CD1c-positive myeloid dendritic cell (primary cell): ENCODE data around the gene GRK2.

ENCODE experiments used
- DNase-seq: peaks from one replicate; pipeline ENCODE4 v3.0.0-alpha.2; 2016; ENCODE audit errors: extremely low spot score

GRK2 gene

DNA sequence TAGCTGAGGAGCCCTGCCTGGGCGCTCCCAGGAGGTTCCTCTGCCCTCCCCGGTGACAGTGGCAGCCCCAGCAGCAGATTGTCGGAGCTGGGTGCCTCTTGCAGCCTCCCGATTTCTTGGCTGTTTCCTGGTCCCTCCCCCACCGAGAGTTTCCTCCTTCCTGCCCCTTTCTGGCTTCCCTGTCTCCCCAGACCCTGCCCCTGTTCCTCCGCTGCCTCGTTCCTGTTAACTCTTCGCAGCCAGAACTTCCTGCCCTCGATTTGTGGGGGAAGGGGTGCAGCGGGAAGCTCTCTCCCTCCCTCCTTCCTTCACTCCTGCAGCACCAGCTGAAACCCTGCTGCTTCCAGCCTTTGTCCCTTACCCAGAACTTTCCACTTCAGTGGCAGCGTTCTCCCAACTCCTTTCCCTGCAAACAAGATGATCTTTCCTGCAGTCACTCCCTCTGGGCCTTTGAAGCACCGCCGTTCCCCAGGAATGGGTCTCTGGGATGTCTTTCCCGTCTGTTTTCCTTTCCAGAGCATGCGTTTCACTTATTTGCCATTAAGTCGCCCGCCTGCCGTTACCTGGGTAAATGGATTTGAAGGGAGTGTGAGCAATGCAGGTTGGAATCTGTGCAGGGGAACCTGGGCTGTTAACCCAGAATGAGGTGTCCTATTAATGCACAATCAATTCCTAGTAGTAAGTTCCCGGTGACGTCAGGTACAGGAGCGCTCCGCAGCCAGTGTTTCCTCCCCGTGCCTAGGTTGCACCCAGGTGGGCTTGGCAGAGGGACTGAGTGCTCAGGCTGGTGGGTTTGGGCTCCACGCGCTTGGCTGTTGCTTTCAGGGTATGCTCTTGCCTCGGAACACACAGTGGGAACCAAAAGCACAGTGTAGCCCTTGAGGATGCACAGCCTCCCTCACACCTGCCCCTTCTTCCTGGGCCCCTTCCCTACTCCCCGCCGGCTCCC is 4.3 kb downstream of the GRK2 start:
- DNase-seq: peak; percentile 60

DNA sequence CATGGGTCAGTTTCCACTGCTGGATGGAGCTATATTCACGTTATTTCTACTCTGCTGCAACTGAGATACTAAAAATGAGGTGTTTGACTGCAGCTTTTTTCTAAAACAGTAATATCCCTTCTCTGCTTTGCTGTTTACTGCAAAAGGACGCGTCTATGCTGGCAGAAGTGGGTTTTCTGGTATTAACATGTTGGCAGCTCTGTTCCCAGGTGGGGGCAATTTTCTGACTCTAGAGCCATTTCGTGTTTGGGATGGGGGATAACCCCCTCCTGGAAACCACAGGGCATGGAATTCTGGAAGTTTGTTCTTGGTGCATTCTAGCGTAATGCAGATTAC is 4.9 kb downstream of the GRK2 start:
- no peak for DNase-seq

DNA sequence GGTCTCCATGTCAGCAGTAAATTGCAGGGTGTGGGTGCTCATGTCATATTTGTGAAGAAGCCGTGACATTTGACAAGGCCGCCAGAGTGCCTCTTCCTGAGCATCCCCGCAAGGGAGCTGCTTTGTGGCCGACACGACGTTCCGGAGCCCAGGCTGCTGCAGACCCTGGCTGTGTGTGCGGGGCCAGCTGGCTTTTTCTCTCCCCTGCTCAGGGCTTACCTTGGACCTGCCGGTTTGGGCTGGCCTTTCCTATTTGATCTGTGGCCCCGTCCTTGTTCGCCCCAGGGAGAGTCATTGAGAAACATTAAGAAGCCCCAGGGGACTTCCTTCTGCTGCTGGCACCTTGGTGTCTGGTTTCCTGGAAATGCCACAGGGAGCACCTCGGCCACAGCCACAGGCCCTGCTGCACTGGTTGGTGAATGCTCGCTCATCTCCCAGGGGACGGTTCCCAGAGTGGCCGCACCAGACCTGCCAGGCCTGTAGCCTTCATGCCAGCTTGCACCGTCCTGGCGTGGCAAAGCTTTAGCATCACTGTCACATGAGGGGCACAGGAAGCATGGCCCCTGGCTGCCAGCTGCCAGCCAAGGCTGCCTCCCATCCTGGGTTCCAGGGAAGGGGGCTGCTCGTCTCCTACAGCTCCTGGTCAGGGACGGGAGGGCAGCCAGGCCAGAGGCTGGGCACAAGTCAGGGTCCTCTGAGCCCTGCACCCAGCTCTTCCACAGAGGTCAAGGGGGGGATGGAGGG is 5.4 kb downstream of the GRK2 start:
- DNase-seq: peak; percentile 41

DNA sequence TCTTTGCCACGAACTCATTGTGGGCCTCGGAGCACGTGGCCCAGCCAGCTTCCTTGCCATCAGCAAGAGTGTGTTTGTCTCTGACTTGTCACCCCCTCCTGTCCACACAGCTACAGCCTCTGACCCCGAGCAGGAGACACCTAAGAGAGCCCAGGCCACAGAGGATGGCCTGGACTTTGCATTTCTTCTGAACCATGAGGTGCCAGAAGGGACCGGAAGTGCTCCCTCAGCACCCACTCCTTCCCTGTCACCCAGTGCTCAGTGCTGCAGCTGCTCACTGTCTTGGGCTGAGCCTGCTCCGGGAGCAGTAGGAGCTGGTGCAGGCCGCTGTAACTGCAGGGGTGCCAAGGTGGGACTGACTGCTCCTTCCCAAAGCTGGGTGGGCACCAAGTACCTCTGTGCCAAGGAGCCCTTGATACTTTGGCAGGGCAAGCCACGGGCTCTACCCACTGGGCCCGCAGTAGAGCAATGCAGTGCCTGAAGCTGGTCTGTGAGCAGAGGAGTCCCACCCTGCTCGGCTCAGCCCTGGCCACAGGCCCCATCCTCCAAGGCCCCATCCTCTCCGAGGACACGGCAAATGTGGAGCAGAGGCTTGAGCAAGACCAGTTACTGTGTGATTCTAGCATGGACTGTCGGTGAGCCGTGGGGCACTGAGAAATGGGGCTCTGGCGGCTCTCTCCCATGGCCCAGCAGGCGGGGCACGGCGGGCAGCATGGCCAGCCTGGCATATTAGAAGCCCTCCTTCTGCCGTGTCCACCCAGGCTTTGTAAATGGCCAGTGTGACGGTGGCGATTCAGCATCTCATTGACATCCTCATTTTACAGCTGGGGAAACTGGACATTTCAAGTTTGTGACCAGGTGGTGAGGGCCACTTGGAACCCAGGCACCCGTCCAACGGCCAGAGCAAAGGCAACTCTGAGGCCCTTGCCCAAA is 6.3 kb downstream of the GRK2 start:
- DNase-seq: peak; percentile 58

DNA sequence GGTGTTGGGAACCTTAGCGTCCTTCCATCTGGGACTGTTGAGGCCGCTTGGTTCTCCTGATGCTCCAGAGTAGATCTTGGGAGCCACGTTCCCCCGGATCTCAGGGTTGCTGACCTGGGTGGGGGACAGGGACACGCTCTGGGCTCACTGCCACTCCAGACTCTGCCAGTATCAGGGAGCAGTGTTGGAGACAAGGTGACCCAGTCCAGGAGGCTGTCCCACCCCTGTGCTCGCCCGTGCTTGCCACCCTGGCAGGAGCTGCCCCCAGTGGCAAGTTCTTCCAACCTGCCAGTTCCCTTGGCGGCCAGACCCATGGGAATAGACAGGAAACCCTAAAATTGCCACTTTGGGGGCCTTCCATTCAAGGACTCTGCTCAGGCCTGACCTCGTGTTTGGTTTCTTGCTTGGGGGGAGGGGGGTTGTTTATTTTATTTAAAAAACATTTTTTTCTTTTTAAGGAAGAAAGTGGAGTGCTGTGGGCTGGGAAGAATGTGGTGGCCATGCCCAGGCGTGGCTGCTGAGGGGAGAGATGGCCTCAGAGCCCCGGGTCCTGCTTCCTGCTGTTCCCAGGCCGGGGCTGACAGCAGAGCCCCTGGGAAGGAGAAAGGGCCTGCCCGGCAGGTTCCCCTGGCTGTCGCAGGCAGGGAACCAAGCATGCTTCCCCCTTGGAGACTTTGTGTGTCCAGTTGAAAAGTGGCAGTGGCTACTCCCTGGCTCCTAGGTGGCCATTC is 7.2 kb downstream of the GRK2 start:
- DNase-seq: no peak

GRCh38 chr11:67274768-67275605 is 8.7 kb downstream of the GRK2 start:
- no peak for DNase-seq

- DNase-seq: no peak
Measured at GRCh38 chr11:67275606-67276409, 9.5 kb downstream of the GRK2 start.

DNA sequence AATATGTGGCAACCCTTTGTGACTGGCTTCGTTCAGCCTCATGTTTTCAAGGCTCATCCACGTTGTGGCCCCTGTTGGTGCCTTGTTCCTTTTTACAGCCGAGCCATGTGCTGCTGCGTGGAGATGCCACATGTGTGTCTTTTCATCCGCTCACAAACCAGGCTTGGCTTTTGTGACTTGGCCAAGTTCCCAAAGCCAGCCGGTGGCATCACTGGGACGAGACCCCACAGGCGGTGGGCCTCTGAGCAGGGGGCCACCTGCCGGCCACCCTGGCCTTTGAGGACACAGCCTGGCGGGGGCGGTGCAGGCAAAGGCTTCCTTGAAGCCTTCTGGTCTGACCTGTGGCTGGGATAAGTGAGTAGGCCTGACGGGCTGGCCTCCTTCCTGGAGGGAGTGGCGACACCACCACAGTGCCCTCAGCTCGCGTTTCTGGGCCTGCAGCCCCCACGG is 10.5 kb downstream of the GRK2 start:
- DNase-seq: peak; percentile 68

DNA sequence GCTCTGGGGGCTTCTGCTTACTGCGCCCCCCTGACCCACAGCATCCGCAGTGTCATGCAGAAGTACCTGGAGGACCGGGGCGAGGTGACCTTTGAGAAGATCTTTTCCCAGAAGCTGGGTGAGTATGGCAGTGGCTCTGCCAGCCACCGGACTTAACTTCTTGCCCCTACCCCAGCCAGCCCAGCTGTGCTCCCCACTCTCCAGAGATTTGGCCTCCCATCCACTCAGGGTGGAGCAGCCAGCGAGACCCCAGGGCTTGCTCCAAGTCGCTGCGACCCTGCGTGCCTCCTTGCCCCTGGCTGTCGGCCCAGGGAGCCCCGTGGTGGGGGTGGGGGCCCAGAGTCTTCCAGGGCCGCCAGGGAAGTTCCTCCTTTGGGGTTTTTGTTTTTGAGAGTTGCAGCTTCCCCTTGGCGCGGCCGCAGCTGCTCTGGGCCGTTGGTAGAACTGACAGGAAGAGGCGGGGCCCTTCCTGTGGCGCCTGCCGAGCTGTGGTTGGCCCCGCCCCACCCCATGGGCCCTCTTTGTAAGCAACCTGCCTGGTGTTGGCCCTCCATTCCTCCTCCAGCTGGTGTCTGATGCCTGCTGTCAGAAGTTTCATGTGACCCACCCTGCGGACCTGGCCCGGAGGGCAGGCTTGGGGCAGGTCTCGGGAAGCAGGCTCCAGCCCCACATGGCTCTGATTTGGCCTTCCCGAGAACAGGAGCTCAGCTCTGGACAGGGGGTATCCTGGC is 11.1 kb downstream of the GRK2 start:
- DNase-seq: peak; percentile 97

- DNase-seq: no peak
Measured at GRCh38 chr11:67278135-67278938, 12.1 kb downstream of the GRK2 start.

- no peak for DNase-seq
Measured at GRCh38 chr11:67278939-67279588, 12.8 kb downstream of the GRK2 start.

DNA sequence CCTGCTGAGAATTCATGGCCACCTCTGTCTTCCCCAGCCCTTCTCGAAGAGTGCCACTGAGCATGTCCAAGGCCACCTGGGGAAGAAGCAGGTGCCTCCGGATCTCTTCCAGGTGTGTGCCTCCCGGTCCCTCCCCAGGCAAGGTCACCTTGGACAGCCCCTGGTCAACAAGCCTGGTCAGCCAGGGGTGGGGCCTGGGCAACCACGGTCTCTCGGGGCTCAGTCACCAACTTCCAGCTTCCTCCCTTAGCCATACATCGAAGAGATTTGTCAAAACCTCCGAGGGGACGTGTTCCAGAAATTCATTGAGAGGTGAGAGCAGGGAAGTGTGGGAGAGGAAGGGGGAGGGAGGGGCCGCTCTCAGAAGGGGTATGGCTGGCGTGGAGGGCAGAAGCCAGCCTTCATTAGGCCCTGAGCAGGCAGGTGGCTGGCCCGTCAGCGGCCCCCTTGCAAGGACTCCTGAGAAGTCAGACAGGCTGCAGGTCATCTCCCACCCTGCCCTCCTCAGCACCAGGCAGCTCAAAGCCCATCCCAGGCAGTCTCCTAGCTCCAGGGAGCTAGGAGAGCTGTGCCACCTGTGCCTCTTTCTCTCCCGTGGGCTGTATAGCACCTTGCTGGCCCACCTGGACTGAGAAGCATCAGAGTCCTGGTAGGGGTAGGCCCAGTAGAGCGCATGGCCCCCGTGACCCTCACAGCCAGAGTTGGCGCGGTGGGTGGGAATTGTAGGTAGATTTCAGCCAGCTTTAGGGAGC is 13.5 kb downstream of the GRK2 start:
- no peak for DNase-seq

- no peak for DNase-seq
Measured at GRCh38 chr11:67280341-67280787, 14.1 kb downstream of the GRK2 start.

- DNase-seq: no peak
Measured at GRCh38 chr11:67280788-67281551, 14.7 kb downstream of the GRK2 start.

DNA sequence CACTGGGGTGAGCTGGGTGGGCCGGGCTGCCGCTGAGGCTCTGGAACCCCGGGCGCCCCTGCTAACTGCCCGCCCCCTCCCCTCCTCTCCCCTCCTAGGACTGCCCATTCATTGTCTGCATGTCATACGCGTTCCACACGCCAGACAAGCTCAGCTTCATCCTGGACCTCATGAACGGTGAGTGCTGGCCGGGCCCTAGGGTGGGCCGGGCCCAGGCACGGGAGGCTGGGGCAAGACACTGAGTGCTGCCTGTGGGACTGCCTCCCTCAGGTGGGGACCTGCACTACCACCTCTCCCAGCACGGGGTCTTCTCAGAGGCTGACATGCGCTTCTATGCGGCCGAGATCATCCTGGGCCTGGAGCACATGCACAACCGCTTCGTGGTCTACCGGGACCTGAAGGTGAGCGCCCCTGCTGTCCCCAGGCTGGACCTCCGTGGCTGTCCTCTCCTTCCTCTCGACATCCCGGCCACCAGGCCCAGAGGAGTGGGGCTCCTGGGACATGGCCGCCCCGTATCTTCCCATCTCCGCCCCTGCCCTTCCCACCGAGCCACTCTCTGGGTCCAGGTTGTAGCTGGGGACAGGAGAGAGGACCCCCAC is 15.4 kb downstream of the GRK2 start:
- DNase-seq: no peak
